K562 (cell line): ENCODE measurements around the gene MYL11. TPM values are rescaled to one million over a fixed set of nuclear protein-coding genes. Genes with fewer than 3 reads are reported as not detected.
A peak's percentile ranks its signal among the peaks of the same experiment; 100 is the strongest.

Experiments used
- CBFB ChIP-seq: sonication (generic); formaldehyde crosslinking; IDR thresholded peaks from 2 replicates; pipeline ENCODE4 v1.4.0; 2020; ENCODE audit warnings: mild to moderate bottlenecking, missing genetic modification reagents
- ETS2 ChIP-seq: IDR thresholded peaks from 2 replicates; pipeline ENCODE4 v1.6.1; 2016; ENCODE audit warnings: borderline replicate concordance, missing genetic modification characterization, mild to moderate bottlenecking, moderate library complexity, missing compliant biosample characterization; ENCODE audit not compliant: poor library complexity, severe bottlenecking
- TCFL5 ChIP-seq: fragments of 250-450 bp; sonication (Bioruptor Pico); conservative IDR thresholded peaks from 2 replicates; pipeline ENCODE4 v1.6.1; 2021; ENCODE audit warnings: mild to moderate bottlenecking, moderate library complexity, matching md5 sums
- ZKSCAN3 ChIP-seq: fragments of 250-450 bp; sonication (Bioruptor Pico); IDR thresholded peaks from 2 replicates; pipeline ENCODE4 v1.4.0; 2020
- ZNF184 ChIP-seq: sonication (generic); formaldehyde crosslinking; IDR thresholded peaks from 2 replicates; pipeline ENCODE4 v1.5.0; 2020; ENCODE audit warnings: missing genetic modification reagents
- ZSCAN32 ChIP-seq: fragments of 450-650 bp; formaldehyde crosslinking; IDR thresholded peaks from 2 replicates; pipeline ENCODE4 v1.4.0; 2020; ENCODE audit warnings: mild to moderate bottlenecking, moderate library complexity
- polyA plus RNA-seq, 8 experiments: library from polyadenylated mRNA; depleted of rRNA in 4 of 8; stranded (reverse) in 5 of 8; unstranded in 3 of 8; fragments of >200 nt; fragmentation: Nextera tagmentation in 2 of 8; fragmentation: Illumina TruSeq in 1 of 8; extraction: Ambion mirVana in 2 of 8; extraction: Trizol in 1 of 8; gene quantifications; 2 replicates each; pipeline versions ENCODE4 v1.2.1 to v1.2.3, GENCODE V29; 2011 to 2014; ENCODE audit warnings: inconsistent platforms in 1 of 8, missing spikeins in 1 of 8
- total RNA-seq, 7 experiments: library from RNA; depleted of rRNA in 6 of 7; stranded (reverse); fragments of >200 nt in 6 of 7; fragmentation: Illumina TruSeq in 2 of 7; extraction: Trizol in 2 of 7; gene quantifications; 2 replicates each; pipeline versions ENCODE4 v1.2.1 to v1.2.3, GENCODE V29; 2011 to 2021; ENCODE audit warnings: low replicate concordance in 1 of 7
- TF ChIP-seq, protein P1 (sequence below), 2 experiments: fragments of 450-650 bp in 1 of 2; IDR thresholded peaks; 2 replicates each; pipeline ENCODE4 v1.6.1; 2011 to 2017; ENCODE audit warnings: low read depth in 2 of 2, antibody characterized with exemption in 1 of 2, borderline replicate concordance in 1 of 2, low read length in 1 of 2, mild to moderate bottlenecking in 1 of 2, mixed read lengths in 1 of 2; ENCODE audit not compliant: control insufficient read depth in 1 of 2
- TF ChIP-seq, protein P2 (sequence below): sonication (generic); formaldehyde crosslinking; IDR thresholded peaks from 2 replicates; pipeline ENCODE4 v1.9.0; 2022; ENCODE audit warnings: mild to moderate bottlenecking, missing genetic modification reagents
- TF ChIP-seq, protein P3 (sequence below): sonication (generic); formaldehyde crosslinking; IDR thresholded peaks from 2 replicates; pipeline ENCODE4 v1.8.1; 2023; ENCODE audit warnings: missing genetic modification reagents, mild to moderate bottlenecking, borderline replicate concordance
- TF ChIP-seq, protein P4 (sequence below), 2 experiments: IDR thresholded peaks; 2 replicates each; pipeline ENCODE4 v1.6.1; 2012; ENCODE audit warnings: improper control_type of control experiment in 2 of 2, low read depth in 2 of 2, low read length in 2 of 2, borderline replicate concordance in 1 of 2
- TF ChIP-seq, protein P5 (sequence below): fragments of 250-450 bp; sonication (Bioruptor Pico); IDR thresholded peaks from 2 replicates; pipeline ENCODE4 v1.9.0; 2021; ENCODE audit warnings: mild to moderate bottlenecking, inconsistent platforms

Gene MYL11
- total and polyA plus RNA-seq, 9 of the 15 experiments (the other 6 are each of a cell fraction or from before 2014, with no cell fraction given), result 0.31 to 1.5 (median 0.73) TPM; not detected in 4

DNA sequence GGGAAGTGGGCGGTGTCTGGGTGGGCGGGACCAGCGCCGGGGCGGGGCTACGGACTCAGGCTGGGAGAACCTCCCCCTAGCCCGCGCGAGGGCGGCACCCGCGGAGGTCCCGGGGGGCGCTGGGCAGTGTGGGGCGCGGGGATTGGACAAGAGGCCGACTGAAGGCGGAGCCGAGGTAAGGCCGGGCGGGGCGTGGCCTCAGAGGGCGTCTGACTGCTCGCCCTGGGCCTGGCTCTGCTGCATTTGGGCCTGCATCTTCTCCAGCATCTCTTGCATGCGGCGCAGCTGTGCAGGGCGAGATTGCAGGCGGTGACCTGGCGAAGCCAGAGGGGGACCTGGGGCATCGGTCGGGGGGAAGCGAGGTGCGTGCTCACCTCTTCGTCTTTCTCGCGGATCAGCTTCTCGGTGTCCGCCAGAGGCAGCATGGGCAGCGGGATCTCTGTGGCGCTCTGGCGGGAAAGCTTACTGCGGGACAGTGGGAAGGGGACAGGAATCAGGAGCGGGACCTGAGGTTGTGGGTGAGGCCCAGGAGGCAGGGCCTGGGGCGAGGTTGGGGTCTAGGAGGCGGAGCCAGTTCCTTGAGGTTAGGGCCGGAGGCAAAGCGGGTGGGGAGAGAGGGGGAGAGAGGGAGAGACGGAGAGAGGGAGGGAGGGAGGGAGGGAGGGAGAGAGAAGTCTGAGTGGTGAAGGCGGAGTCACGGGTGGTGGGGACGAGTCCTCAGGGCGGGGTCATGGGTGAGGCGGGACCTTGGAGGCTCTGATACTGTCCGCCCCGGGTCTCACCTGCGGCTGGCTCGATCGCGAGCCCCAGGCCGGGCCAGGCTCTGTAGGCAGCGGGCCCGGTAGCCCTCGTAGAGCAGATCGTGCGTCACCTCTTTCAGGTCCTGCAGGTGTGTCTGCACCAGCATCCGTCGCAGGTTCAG is 3.9 kb downstream of the MYL11 start (continued):
- TF ChIP-seq, protein P1, sequence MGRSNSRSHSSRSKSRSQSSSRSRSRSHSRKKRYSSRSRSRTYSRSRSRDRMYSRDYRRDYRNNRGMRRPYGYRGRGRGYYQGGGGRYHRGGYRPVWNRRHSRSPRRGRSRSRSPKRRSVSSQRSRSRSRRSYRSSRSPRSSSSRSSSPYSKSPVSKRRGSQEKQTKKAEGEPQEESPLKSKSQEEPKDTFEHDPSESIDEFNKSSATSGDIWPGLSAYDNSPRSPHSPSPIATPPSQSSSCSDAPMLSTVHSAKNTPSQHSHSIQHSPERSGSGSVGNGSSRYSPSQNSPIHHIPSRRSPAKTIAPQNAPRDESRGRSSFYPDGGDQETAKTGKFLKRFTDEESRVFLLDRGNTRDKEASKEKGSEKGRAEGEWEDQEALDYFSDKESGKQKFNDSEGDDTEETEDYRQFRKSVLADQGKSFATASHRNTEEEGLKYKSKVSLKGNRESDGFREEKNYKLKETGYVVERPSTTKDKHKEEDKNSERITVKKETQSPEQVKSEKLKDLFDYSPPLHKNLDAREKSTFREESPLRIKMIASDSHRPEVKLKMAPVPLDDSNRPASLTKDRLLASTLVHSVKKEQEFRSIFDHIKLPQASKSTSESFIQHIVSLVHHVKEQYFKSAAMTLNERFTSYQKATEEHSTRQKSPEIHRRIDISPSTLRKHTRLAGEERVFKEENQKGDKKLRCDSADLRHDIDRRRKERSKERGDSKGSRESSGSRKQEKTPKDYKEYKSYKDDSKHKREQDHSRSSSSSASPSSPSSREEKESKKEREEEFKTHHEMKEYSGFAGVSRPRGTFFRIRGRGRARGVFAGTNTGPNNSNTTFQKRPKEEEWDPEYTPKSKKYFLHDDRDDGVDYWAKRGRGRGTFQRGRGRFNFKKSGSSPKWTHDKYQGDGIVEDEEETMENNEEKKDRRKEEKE (IDR thresholded peaks at IDR 0.05; ENCODE audit: borderline replicate concordance in 1 of 2, control insufficient read depth in 1 of 2, low read depth in 2 of 2, low read length in 1 of 2), result 0 out of 4 replicates have a peak, but pooled peaks of 1 of the 2 experiments have one; percentile 24
- TF ChIP-seq, protein P2, sequence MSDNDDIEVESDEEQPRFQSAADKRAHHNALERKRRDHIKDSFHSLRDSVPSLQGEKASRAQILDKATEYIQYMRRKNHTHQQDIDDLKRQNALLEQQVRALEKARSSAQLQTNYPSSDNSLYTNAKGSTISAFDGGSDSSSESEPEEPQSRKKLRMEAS (CRISPR knock-in tag), result peak; percentile 82
- TF ChIP-seq, protein P3, sequence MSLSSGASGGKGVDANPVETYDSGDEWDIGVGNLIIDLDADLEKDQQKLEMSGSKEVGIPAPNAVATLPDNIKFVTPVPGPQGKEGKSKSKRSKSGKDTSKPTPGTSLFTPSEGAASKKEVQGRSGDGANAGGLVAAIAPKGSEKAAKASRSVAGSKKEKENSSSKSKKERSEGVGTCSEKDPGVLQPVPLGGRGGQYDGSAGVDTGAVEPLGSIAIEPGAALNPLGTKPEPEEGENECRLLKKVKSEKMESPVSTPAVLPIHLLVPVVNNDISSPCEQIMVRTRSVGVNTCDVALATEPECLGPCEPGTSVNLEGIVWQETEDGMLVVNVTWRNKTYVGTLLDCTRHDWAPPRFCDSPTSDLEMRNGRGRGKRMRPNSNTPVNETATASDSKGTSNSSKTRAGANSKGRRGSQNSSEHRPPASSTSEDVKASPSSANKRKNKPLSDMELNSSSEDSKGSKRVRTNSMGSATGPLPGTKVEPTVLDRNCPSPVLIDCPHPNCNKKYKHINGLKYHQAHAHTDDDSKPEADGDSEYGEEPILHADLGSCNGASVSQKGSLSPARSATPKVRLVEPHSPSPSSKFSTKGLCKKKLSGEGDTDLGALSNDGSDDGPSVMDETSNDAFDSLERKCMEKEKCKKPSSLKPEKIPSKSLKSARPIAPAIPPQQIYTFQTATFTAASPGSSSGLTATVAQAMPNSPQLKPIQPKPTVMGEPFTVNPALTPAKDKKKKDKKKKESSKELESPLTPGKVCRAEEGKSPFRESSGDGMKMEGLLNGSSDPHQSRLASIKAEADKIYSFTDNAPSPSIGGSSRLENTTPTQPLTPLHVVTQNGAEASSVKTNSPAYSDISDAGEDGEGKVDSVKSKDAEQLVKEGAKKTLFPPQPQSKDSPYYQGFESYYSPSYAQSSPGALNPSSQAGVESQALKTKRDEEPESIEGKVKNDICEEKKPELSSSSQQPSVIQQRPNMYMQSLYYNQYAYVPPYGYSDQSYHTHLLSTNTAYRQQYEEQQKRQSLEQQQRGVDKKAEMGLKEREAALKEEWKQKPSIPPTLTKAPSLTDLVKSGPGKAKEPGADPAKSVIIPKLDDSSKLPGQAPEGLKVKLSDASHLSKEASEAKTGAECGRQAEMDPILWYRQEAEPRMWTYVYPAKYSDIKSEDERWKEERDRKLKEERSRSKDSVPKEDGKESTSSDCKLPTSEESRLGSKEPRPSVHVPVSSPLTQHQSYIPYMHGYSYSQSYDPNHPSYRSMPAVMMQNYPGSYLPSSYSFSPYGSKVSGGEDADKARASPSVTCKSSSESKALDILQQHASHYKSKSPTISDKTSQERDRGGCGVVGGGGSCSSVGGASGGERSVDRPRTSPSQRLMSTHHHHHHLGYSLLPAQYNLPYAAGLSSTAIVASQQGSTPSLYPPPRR (CRISPR knock-in tag), result peak; percentile 53; the same call in 1 of the 2 replicates
- TF ChIP-seq CBFB (CRISPR knock-in tag) (peak; percentile 38; the same call in 1 of the 2 replicates), ETS2 (tag) (no peak), ZKSCAN3 (CRISPR knock-in tag) (no peak), ZNF184 (CRISPR knock-in tag) (no peak), TCFL5 (CRISPR knock-in tag) (no peak), ZSCAN32 (CRISPR knock-in tag) (0 out of 2 replicates have a peak, but pooled peaks have one; percentile 21)
- TF ChIP-seq, protein P4, sequence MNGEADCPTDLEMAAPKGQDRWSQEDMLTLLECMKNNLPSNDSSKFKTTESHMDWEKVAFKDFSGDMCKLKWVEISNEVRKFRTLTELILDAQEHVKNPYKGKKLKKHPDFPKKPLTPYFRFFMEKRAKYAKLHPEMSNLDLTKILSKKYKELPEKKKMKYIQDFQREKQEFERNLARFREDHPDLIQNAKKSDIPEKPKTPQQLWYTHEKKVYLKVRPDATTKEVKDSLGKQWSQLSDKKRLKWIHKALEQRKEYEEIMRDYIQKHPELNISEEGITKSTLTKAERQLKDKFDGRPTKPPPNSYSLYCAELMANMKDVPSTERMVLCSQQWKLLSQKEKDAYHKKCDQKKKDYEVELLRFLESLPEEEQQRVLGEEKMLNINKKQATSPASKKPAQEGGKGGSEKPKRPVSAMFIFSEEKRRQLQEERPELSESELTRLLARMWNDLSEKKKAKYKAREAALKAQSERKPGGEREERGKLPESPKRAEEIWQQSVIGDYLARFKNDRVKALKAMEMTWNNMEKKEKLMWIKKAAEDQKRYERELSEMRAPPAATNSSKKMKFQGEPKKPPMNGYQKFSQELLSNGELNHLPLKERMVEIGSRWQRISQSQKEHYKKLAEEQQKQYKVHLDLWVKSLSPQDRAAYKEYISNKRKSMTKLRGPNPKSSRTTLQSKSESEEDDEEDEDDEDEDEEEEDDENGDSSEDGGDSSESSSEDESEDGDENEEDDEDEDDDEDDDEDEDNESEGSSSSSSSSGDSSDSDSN (IDR thresholded peaks at IDR 0.05; ENCODE audit: borderline replicate concordance in 1 of 2, low read depth in 2 of 2, low read length in 2 of 2), result no peak
- TF ChIP-seq, protein P5, sequence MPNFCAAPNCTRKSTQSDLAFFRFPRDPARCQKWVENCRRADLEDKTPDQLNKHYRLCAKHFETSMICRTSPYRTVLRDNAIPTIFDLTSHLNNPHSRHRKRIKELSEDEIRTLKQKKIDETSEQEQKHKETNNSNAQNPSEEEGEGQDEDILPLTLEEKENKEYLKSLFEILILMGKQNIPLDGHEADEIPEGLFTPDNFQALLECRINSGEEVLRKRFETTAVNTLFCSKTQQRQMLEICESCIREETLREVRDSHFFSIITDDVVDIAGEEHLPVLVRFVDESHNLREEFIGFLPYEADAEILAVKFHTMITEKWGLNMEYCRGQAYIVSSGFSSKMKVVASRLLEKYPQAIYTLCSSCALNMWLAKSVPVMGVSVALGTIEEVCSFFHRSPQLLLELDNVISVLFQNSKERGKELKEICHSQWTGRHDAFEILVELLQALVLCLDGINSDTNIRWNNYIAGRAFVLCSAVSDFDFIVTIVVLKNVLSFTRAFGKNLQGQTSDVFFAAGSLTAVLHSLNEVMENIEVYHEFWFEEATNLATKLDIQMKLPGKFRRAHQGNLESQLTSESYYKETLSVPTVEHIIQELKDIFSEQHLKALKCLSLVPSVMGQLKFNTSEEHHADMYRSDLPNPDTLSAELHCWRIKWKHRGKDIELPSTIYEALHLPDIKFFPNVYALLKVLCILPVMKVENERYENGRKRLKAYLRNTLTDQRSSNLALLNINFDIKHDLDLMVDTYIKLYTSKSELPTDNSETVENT (CRISPR knock-in tag), result peak; percentile 67; the same call in 1 of the 2 replicates
